HepG2 (cell line): Measurements from ENCODE around the gene GCN1. TPM values are rescaled to one million over a fixed set of nuclear protein-coding genes. Genes with fewer than 3 reads are reported as not detected.
A peak's percentile ranks its signal among the peaks of the same experiment; 100 is the strongest.

Experiments used
- ATAC-seq: fragments of 200-7000 bp; cut with Tn5 transposase; 3 replicates; pipeline ENCODE4 v1.9.1; 2020; ENCODE audit warnings: mild to moderate bottlenecking, moderate library complexity
- BruUV-seq: library from RNA; stranded (reverse); fragments of 400-500 nt; replicated peaks from 2 replicates; lab custom pipeline; 2021; lab: Mats Ljungman, UMichigan
- CTCF ChIA-PET: fragments of 300-600 bp; formaldehyde crosslinking; extraction: SDS; loops from one replicate; lab custom pipeline; 2021; ENCODE audit warnings: low total read pairs, inconsistent platforms, low intra/inter-chr PET ratio; lab: Yijun Ruan, JAX
- POLR2A ChIA-PET: fragments of 350-600 bp; sonication (Branson Sonifier 250); formaldehyde crosslinking; loops from one replicate; lab custom pipeline; 2020; ENCODE audit warnings: antibody characterized with exemption, inconsistent platforms; lab: Yijun Ruan, JAX
- DNase-seq: peaks from one replicate; pipeline ENCODE4 v3.0.0-alpha.2; 2015; ENCODE audit warnings: low spot score
- FAIRE-seq: peaks from 3 replicates; lab custom pipeline; 2011; peaks lifted over from hg19 to GRCh38; lab: Jason Lieb, UNC
- H2AFZ ChIP-seq: one replicate; pipeline ENCODE4 v1.6.1; 2011; ENCODE audit warnings: low read length, inconsistent platforms
- H3K27ac ChIP-seq: fragments of 300-600 bp; 3 replicates; pipeline ENCODE4 v1.8.0; 2011; ENCODE audit warnings: mixed run types, mild to moderate bottlenecking, mixed read lengths, low read length, inconsistent platforms; ENCODE audit not compliant: insufficient read depth; ENCODE audit errors: extremely low read length
- H3K27me3 ChIP-seq, 2 experiments: fragments of 200-600 bp in 1 of 2; 2 replicates in 1 of 2; 3 replicates in 1 of 2; pipeline versions ENCODE4 v1.6.0 to v1.8.0; 2011; ENCODE audit warnings: low read length in 2 of 2, mild to moderate bottlenecking in 2 of 2, moderate library complexity in 2 of 2, inconsistent platforms in 1 of 2; ENCODE audit not compliant: insufficient read depth in 2 of 2, control insufficient read depth in 1 of 2
- H3K36me3 ChIP-seq, 2 experiments: fragments of 200-600 bp in 1 of 2; replicated peaks in 1 of 2; 2 replicates in 1 of 2; 3 replicates in 1 of 2; pipeline versions ENCODE4 v1.5.1 to v1.8.0; 2011; ENCODE audit warnings: low read length in 2 of 2, inconsistent platforms in 1 of 2; ENCODE audit not compliant: insufficient read depth in 2 of 2, control insufficient read depth in 1 of 2
- H3K4me1 ChIP-seq: 2 replicates; pipeline ENCODE4 v1.5.1; 2012; ENCODE audit warnings: low read length, inconsistent platforms; ENCODE audit not compliant: insufficient read depth
- H3K4me2 ChIP-seq: 2 replicates; pipeline ENCODE4 v1.6.0; 2011; ENCODE audit warnings: low read depth, low read length, inconsistent platforms
- H3K4me3 ChIP-seq, 3 experiments: fragments of 200-600 bp in 1 of 3; sonication (generic), shearing (Covaris generic) in 1 of 3; replicated peaks in 1 of 3; 2 replicates each; pipeline ENCODE4 v1.5.1; 2011 to 2016; ENCODE audit warnings: low read length in 3 of 3, inconsistent platforms in 2 of 3, low read depth in 2 of 3, mild to moderate bottlenecking in 2 of 3, control low read depth in 1 of 3, mixed read lengths in 1 of 3; ENCODE audit not compliant: insufficient read depth in 1 of 3
- H3K79me2 ChIP-seq: one replicate; pipeline ENCODE4 v1.6.1; 2011; ENCODE audit warnings: low read length, inconsistent platforms; ENCODE audit not compliant: insufficient read depth
- H3K9ac ChIP-seq: 2 replicates; pipeline ENCODE4 v1.6.0; 2011; ENCODE audit warnings: mild to moderate bottlenecking, low read depth, low read length, inconsistent platforms; ENCODE audit not compliant: insufficient read depth
- H3K9me3 ChIP-seq: 2 replicates; pipeline ENCODE4 v1.5.1; 2012; ENCODE audit warnings: mild to moderate bottlenecking, low read length
- H4K20me1 ChIP-seq: 2 replicates; pipeline ENCODE4 v1.6.0; 2011; ENCODE audit warnings: inconsistent platforms, mild to moderate bottlenecking, low read length, moderate library complexity; ENCODE audit not compliant: insufficient read depth
- EP300 ChIP-seq, 3 experiments: sonication (generic) in 1 of 3; formaldehyde crosslinking in 1 of 3; IDR thresholded peaks; 2 replicates each; pipeline versions ENCODE4 v1.5.1 to v1.6.1; 2011 to 2020; ENCODE audit warnings: low read depth in 2 of 3, low read length in 2 of 3, borderline replicate concordance in 1 of 3, improper control_type of control experiment in 1 of 3, mild to moderate bottlenecking in 1 of 3, missing genetic modification reagents in 1 of 3, moderate library complexity in 1 of 3
- FOSL2 ChIP-seq: sonication (generic); formaldehyde crosslinking; IDR thresholded peaks from 2 replicates; pipeline ENCODE4 v1.4.0; 2020; ENCODE audit warnings: missing genetic modification reagents
- FOXP4 ChIP-seq: sonication (generic); formaldehyde crosslinking; IDR thresholded peaks from 2 replicates; pipeline ENCODE4 v1.4.0; 2020; ENCODE audit warnings: missing genetic modification reagents
- GTF2F1 ChIP-seq: fragments of 150-350 bp; IDR thresholded peaks from 2 replicates; pipeline ENCODE4 v1.6.1; 2014; ENCODE audit warnings: low read length
- KDM5A ChIP-seq: fragments of 200-600 bp; sonication (generic); IDR thresholded peaks from 2 replicates; pipeline ENCODE4 v1.7.0; 2018; ENCODE audit warnings: antibody characterized with exemption, mild to moderate bottlenecking, low read length, borderline replicate concordance
- SAP130 ChIP-seq: IDR thresholded peaks from 2 replicates; pipeline ENCODE4 v1.6.1; 2016; ENCODE audit warnings: low read depth
- SOX13 ChIP-seq, 3 experiments: fragments of 450-650 bp in 1 of 3; sonication (generic) in 1 of 3; formaldehyde crosslinking in 1 of 3; IDR thresholded peaks in 2 of 3; conservative IDR thresholded peaks in 1 of 3; 2 replicates each; pipeline versions ENCODE4 v1.5.0 to v1.6.1; 2016 to 2020; ENCODE audit warnings: antibody characterized with exemption in 1 of 3, mild to moderate bottlenecking in 1 of 3, missing compliant biosample characterization in 1 of 3, missing genetic modification reagents in 1 of 3, moderate library complexity in 1 of 3
- ZBTB2 ChIP-seq: sonication (generic); formaldehyde crosslinking; IDR thresholded peaks from 2 replicates; pipeline ENCODE4 v1.8.0; 2022; ENCODE audit warnings: low read depth, missing genetic modification reagents
- ZNF460 ChIP-seq: sonication (generic); formaldehyde crosslinking; IDR thresholded peaks from 2 replicates; pipeline ENCODE4 v1.5.1; 2020; ENCODE audit warnings: missing genetic modification reagents, mild to moderate bottlenecking, borderline replicate concordance
- ZNF552 ChIP-seq: sonication (generic); formaldehyde crosslinking; IDR thresholded peaks from 2 replicates; pipeline ENCODE4 v1.9.0; 2022; ENCODE audit warnings: missing genetic modification reagents, mild to moderate bottlenecking, borderline replicate concordance
- ZNF563 ChIP-seq: sonication (generic); formaldehyde crosslinking; IDR thresholded peaks from 2 replicates; pipeline ENCODE4 v1.8.0; 2022; ENCODE audit warnings: mild to moderate bottlenecking, moderate library complexity, missing genetic modification reagents
- ZSCAN25 ChIP-seq: sonication (generic); formaldehyde crosslinking; IDR thresholded peaks from 2 replicates; pipeline ENCODE4 v1.8.0; 2022; ENCODE audit warnings: mild to moderate bottlenecking, missing genetic modification reagents
- WGBS: methylation state at CpG from one replicate; pipeline ENCODE4 v1.1.6; 2017; ENCODE audit warnings: low lambda C conversion rate; 5-methylcytosine and 5-hydroxymethylcytosine counted together
- in situ Hi-C: cut with HindIII; loops from 2 replicates; pipeline ENCODE4 v1.10.0; 2017; ENCODE audit warnings: low pct_unique_long_range_greater_than_20kb; ENCODE audit not compliant: extremely low pct_ligation_motif_present
- intact Hi-C: fragments of 100-400 bp; cut with micrococcal nuclease; formaldehyde crosslinking; loops from one replicate; pipeline ENCODE4 v1.10.0; 2022; ENCODE audit not compliant: unreplicated experiment
- polyA plus RNA-seq, 8 experiments: library from polyadenylated mRNA; depleted of rRNA in 3 of 8; stranded (reverse) in 7 of 8; unstranded in 1 of 8; fragments of >200 nt; fragmentation: Illumina TruSeq in 4 of 8; extraction: Trizol in 4 of 8; gene quantifications; 2 replicates each; pipeline versions ENCODE4 v1.2.1 to v1.2.3, GENCODE V29; 2011 to 2016; ENCODE audit warnings: low read depth in 4 of 8, missing spikeins in 1 of 8, mixed read lengths in 1 of 8; ENCODE audit not compliant: insufficient read depth in 1 of 8
- total RNA-seq, 5 experiments: library from RNA; depleted of rRNA; stranded (reverse); fragments of >200 nt; fragmentation: Illumina TruSeq; extraction: Trizol; gene quantifications; 2 replicates each; pipeline ENCODE4 v1.2.3, GENCODE V29; 2016; ENCODE audit warnings: low read depth in 1 of 5

GCN1 gene
- total and polyA plus RNA-seq, 2 of the 13 experiments (the other 11 are each of a cell fraction or from before 2014, with no cell fraction given) = 58.2 to 83.0 TPM

- no TSS peak for BruUV-seq
- peak overlapping the region; percentile 47 for H3K4me2 ChIP-seq
- no peak overlapping the region for H3K9ac ChIP-seq
- peak overlapping the region; percentile 9 for H2AFZ ChIP-seq
- H3K36me3 ChIP-seq = no peaks in the 10 kb centered on the region
- H3K27me3 ChIP-seq = no peaks in the 10 kb centered on the region
- 29% methylated on average over 8 of the region's 9 CpGs for WGBS
- H3K9me3 ChIP-seq = no peaks in the 10 kb centered on the region
- DNase-seq (peak; percentile 78), ATAC-seq (peak; percentile 88), FAIRE-seq (peak; percentile 54)
- TF ChIP-seq ZNF552 (CRISPR knock-in tag) (no peak), KDM5A (no peak), EP300 (IDR thresholded peaks at IDR 0.05; ENCODE audit: low read depth in 2 of 2, low read length in 2 of 2) (peak in 1 of 2 experiments; percentile 47; a peak in 1 of 4 replicates), EP300 (CRISPR knock-in tag; IDR thresholded peaks at IDR 0.05; ENCODE audit: borderline replicate concordance) (no peak), GTF2F1 (no peak), FOXP4 (CRISPR knock-in tag) (peak; percentile 47; the same call in 1 of the 2 replicates), SOX13 (IDR thresholded peaks at IDR 0.05) (no peak), SOX13 (CRISPR knock-in tag; conservative IDR thresholded peaks at IDR 0.05 in 1 of 2, IDR thresholded peaks at IDR 0.05 in 1 of 2) (peak in 1 of 2 experiments; percentile 9; a peak in 1 of 4 replicates), SAP130 (CRISPR knock-in tag) (0 out of 2 replicates have a peak, but pooled peaks have one; percentile 21), ZNF460 (CRISPR knock-in tag) (no peak), FOSL2 (CRISPR knock-in tag) (peak; percentile 27; the same call in 1 of the 2 replicates), ZSCAN25 (CRISPR knock-in tag) (no peak), ZBTB2 (no peak), ZNF563 (no peak)
- H3K4me3 ChIP-seq = peak overlapping the region in 2 of 3 experiments; percentile 13 to 18; a peak in 2 of 6 replicates
- intact Hi-C loops = loop anchor here (2.0 to 5.0 kb wide), 2 partner anchors 17 to 37 kb away; no protein-coding TSS in a partner anchor
- no peaks in the 10 kb centered on the region for H3K79me2 ChIP-seq
- ChIA-PET CTCF (no interaction called here), POLR2A (no interaction called here)
- in situ Hi-C loops = no loop called here
- H3K4me1 ChIP-seq = peaks cover 27% of the 10 kb centered on the region
- no peak overlapping the region for H3K27ac ChIP-seq
- H4K20me1 ChIP-seq = no peaks in the 10 kb centered on the region
These were observed 114.8 kb downstream of the GCN1 start for GRCh38 chr12:120079411-120080400.
